ENCODE data around the gene UVRAG.

UVRAG gene

DNA sequence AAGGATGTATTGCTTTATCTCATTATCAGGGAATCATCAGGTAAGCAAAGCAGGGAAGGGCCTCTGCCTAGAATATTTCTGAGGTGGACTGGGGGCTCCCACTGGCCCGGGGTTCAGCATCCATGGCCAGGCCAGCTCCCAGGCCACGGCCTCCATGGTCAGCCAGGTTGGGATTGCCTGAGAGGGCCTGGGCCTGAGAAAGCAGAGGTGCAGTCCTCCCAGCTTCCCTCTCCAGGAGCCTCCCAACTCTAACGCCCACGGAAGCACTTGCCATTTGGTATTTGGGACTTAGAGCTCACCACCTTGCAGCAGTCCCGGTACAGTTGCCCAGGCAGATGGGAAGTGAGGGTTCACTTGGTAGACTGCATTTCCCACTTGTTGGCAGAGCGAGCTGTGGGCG lies 33.7 kb upstream of the UVRAG start:
- Histone ChIP-seq H2BK15ac (ENCODE audit: low read depth, poor library complexity, severe bottlenecking) (no peak overlapping the region), H3K4ac (ENCODE audit: low read depth in 1 of 2, low read length in 2 of 2) (no peak overlapping the region), H3K4me2 (ENCODE audit: low read length, poor library complexity, severe bottlenecking) (no peak overlapping the region), H2BK5ac (ENCODE audit: low read depth, low read length, poor library complexity, severe bottlenecking) (no peak overlapping the region), H2AK5ac (ENCODE audit: low read length, severe bottlenecking) (no peak overlapping the region), H3K27ac (ENCODE audit: low read length, poor library complexity, severe bottlenecking) (no peak overlapping the region), H3K9me3 (ENCODE audit: control insufficient read depth, low read length) (no peaks in the 10 kb centered on the region), H3K18ac (ENCODE audit: low read depth in 1 of 2, low read length in 2 of 2) (no peak overlapping the region), H4K8ac (ENCODE audit: low read length) (no peak overlapping the region), H3K9ac (ENCODE audit: low read length) (no peak overlapping the region), H2BK120ac (ENCODE audit: low read depth, low read length) (no peak overlapping the region), H4K91ac (ENCODE audit: low read length) (no peak overlapping the region), H3K4me1 (ENCODE audit: control insufficient read depth, insufficient read depth, low read depth, low read length) (peaks cover 5% of the 10 kb centered on the region), H3K14ac (ENCODE audit: low read length in 2 of 2) (no peak overlapping the region), H3K27me3 (ENCODE audit: control insufficient read depth in 1 of 2, insufficient read depth in 1 of 2, low read length in 2 of 2) (no peaks in the 10 kb centered on the region), H2AFZ (ENCODE audit: low read depth, low read length) (no peak overlapping the region), H3K36me3 (ENCODE audit: control insufficient read depth in 1 of 2, insufficient read depth in 2 of 2, low read depth in 1 of 2, low read length in 2 of 2) (peaks cover 0 to 86% of the 10 kb centered on the region in 2 experiments), H3K23ac (ENCODE audit: low read length in 2 of 2) (no peak overlapping the region), H2BK12ac (ENCODE audit: low read length in 2 of 2) (no peak overlapping the region), H3K4me3 (ENCODE audit: insufficient read depth in 1 of 2, low read depth in 1 of 2, low read length in 2 of 2) (no peak overlapping the region), H3K79me1 (replicated peaks; ENCODE audit: low read length, poor library complexity, severe bottlenecking) (no peaks in the 10 kb centered on the region)
- 92% methylated on average over 6 of the region's 7 CpGs for WGBS
- DNase-seq: no peak

DNA sequence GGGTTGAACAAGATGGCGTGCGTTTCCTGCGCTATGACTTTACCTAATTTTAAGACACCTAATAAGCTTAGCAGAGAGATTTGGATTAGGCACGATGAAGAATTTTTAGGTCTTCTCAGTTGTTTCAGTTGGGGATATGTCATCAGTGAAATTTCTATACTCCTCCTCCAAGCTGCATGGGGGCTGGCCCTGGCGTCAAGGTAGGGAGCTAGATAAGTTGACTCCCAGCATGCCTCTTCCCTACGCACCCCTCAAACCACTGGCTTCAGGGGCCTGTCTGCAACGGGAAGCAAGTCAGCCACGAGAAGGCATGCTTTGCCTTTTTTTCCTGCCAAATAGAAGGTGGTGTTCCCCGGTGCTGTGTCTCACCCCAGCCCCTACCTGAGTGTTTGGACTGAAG lies 33.2 kb upstream of the UVRAG start:
- H2AK5ac ChIP-seq (ENCODE audit: low read length, severe bottlenecking): no peak overlapping the region
- H2AFZ ChIP-seq (ENCODE audit: low read depth, low read length): no peak overlapping the region
- H3K79me1 ChIP-seq (replicated peaks; ENCODE audit: low read length, poor library complexity, severe bottlenecking): no peaks in the 10 kb centered on the region
- H3K18ac ChIP-seq (ENCODE audit: low read depth in 1 of 2, low read length in 2 of 2): no peak overlapping the region
- H3K9me3 ChIP-seq (ENCODE audit: control insufficient read depth, low read length): no peaks in the 10 kb centered on the region
- no peak overlapping the region for H2BK120ac ChIP-seq (ENCODE audit: low read depth, low read length)
- H2BK12ac ChIP-seq (ENCODE audit: low read length in 2 of 2): no peak overlapping the region
- H3K4me2 ChIP-seq (ENCODE audit: low read length, poor library complexity, severe bottlenecking): no peak overlapping the region
- H3K14ac ChIP-seq (ENCODE audit: low read length in 2 of 2): no peak overlapping the region
- H4K8ac ChIP-seq (ENCODE audit: low read length): no peak overlapping the region
- no peak overlapping the region for H2BK5ac ChIP-seq (ENCODE audit: low read depth, low read length, poor library complexity, severe bottlenecking)
- peaks cover 9% of the 10 kb centered on the region for H3K4me1 ChIP-seq (ENCODE audit: control insufficient read depth, insufficient read depth, low read depth, low read length)
- no peak overlapping the region for H2BK15ac ChIP-seq (ENCODE audit: low read depth, poor library complexity, severe bottlenecking)
- H3K36me3 ChIP-seq (ENCODE audit: control insufficient read depth in 1 of 2, insufficient read depth in 2 of 2, low read depth in 1 of 2, low read length in 2 of 2): peaks cover 0 to 86% of the 10 kb centered on the region in 2 experiments
- 93% methylated on average over 6 of the region's 9 CpGs for WGBS
- H3K27me3 ChIP-seq (ENCODE audit: control insufficient read depth in 1 of 2, insufficient read depth in 1 of 2, low read length in 2 of 2): no peaks in the 10 kb centered on the region
- H3K23ac ChIP-seq (ENCODE audit: low read length in 2 of 2): no peak overlapping the region
- H4K91ac ChIP-seq (ENCODE audit: low read length): no peak overlapping the region
- no peak overlapping the region for H3K4me3 ChIP-seq (ENCODE audit: insufficient read depth in 1 of 2, low read depth in 1 of 2, low read length in 2 of 2)
- no peak overlapping the region for H3K4ac ChIP-seq (ENCODE audit: low read depth in 1 of 2, low read length in 2 of 2)
- H3K27ac ChIP-seq (ENCODE audit: low read length, poor library complexity, severe bottlenecking): no peak overlapping the region
- no peak overlapping the region for H3K9ac ChIP-seq (ENCODE audit: low read length)
- no peak for DNase-seq

DNA sequence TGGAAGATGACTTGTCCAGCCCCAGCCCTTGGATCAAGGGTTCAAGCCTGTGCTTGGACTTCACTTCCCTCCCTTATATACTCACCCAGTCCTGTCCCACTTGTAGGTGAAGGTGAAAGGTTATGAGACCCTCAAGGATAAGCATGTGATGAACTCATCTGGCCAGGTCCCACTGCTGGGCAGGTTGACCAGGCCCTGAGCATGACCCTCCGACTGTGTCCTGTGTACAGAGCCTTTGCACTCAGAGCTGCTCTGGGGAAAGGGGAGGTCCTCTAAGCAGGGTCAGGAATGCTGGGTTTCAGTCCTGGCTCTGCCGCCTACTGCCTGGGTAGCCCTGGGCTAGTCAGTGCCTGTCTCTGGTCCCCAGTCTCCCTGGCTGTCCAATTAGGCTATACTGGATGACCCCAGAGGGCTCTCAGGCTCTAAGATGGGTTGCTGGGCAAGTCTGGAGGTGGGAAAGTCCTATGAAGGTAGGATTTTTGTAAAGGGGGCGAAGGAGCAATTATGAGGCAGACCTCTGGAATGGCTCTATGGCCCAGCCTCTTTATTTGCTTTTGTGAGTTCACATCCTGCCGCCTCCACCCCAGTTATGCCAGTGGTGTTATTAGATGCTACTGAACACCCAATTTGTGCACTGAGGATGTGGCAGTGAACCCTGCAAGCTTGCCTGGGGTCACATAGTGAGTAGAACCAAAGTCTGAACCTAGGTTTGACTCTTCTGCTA lies 32.3 kb upstream of the UVRAG start:
- H2AK5ac ChIP-seq (ENCODE audit: low read length, severe bottlenecking): no peak overlapping the region
- no peak overlapping the region for H4K8ac ChIP-seq (ENCODE audit: low read length)
- H3K36me3 ChIP-seq (ENCODE audit: control insufficient read depth in 1 of 2, insufficient read depth in 2 of 2, low read depth in 1 of 2, low read length in 2 of 2): peaks cover 0 to 86% of the 10 kb centered on the region in 2 experiments
- H2BK12ac ChIP-seq (ENCODE audit: low read length in 2 of 2): no peak overlapping the region
- no peak overlapping the region for H2BK120ac ChIP-seq (ENCODE audit: low read depth, low read length)
- no peaks in the 10 kb centered on the region for H3K27me3 ChIP-seq (ENCODE audit: control insufficient read depth in 1 of 2, insufficient read depth in 1 of 2, low read length in 2 of 2)
- no peaks in the 10 kb centered on the region for H3K79me1 ChIP-seq (replicated peaks; ENCODE audit: low read length, poor library complexity, severe bottlenecking)
- no peak overlapping the region for H3K18ac ChIP-seq (ENCODE audit: low read depth in 1 of 2, low read length in 2 of 2)
- no peak overlapping the region for H3K14ac ChIP-seq (ENCODE audit: low read length in 2 of 2)
- H3K9me3 ChIP-seq (ENCODE audit: control insufficient read depth, low read length): no peaks in the 10 kb centered on the region
- no peak overlapping the region for H3K4me3 ChIP-seq (ENCODE audit: insufficient read depth in 1 of 2, low read depth in 1 of 2, low read length in 2 of 2)
- no peak overlapping the region for H3K4me2 ChIP-seq (ENCODE audit: low read length, poor library complexity, severe bottlenecking)
- 89% methylated on average over 4 of the region's 4 CpGs for whole genome bisulfite sequencing
- no peak overlapping the region for H2BK5ac ChIP-seq (ENCODE audit: low read depth, low read length, poor library complexity, severe bottlenecking)
- no peak overlapping the region for H3K9ac ChIP-seq (ENCODE audit: low read length)
- H3K27ac ChIP-seq (ENCODE audit: low read length, poor library complexity, severe bottlenecking): no peak overlapping the region
- no peak overlapping the region for H4K91ac ChIP-seq (ENCODE audit: low read length)
- H3K4ac ChIP-seq (ENCODE audit: low read depth in 1 of 2, low read length in 2 of 2): no peak overlapping the region
- H2BK15ac ChIP-seq (ENCODE audit: low read depth, poor library complexity, severe bottlenecking): no peak overlapping the region
- no peak overlapping the region for H3K23ac ChIP-seq (ENCODE audit: low read length in 2 of 2)
- H3K4me1 ChIP-seq (ENCODE audit: control insufficient read depth, insufficient read depth, low read depth, low read length): peaks cover 9% of the 10 kb centered on the region
- DNase-seq: no peak
- no peak overlapping the region for H2AFZ ChIP-seq (ENCODE audit: low read depth, low read length)

DNA sequence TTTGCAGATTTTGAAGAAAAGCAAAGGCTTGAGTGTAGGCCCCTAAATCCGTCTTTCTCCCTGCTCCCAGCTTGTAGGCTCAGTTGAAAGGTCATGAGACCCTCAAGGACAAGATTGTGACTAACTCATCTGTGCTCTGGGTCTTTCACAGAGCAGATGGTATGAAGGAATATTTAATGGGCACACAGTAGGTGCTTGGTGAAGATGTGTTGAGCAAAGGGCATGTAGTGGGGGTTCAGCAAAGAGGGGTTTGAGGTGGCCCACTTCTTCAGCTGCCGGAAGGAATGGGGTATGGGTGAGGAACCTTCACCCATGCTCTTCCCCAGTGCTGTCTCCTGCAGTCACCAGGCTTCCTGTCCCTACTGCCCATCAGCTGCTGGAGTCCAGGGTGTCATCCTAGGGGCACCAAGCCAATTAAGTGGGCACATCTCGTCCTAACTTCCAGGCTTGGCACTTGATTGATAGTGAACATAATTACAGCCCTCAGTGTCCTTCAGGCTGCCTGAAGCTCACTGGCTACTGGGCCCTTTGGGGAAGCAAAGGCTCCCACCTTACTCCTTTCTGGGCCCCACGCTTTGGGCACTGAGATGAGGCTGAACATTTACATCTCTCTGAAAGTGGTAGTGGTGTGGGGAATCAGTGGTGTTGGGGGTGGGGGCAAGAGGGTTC lies 31.5 kb upstream of the UVRAG start:
- Histone ChIP-seq H2AK5ac (ENCODE audit: low read length, severe bottlenecking) (no peak overlapping the region), H3K4ac (ENCODE audit: low read depth in 1 of 2, low read length in 2 of 2) (no peak overlapping the region), H3K27me3 (ENCODE audit: control insufficient read depth in 1 of 2, insufficient read depth in 1 of 2, low read length in 2 of 2) (no peaks in the 10 kb centered on the region), H3K9ac (ENCODE audit: low read length) (no peak overlapping the region), H3K23ac (ENCODE audit: low read length in 2 of 2) (no peak overlapping the region), H3K4me2 (ENCODE audit: low read length, poor library complexity, severe bottlenecking) (no peak overlapping the region), H2AFZ (ENCODE audit: low read depth, low read length) (no peak overlapping the region), H2BK120ac (ENCODE audit: low read depth, low read length) (no peak overlapping the region), H4K8ac (ENCODE audit: low read length) (no peak overlapping the region), H3K36me3 (ENCODE audit: control insufficient read depth in 1 of 2, insufficient read depth in 2 of 2, low read depth in 1 of 2, low read length in 2 of 2) (peaks cover 0 to 91% of the 10 kb centered on the region in 2 experiments), H2BK15ac (ENCODE audit: low read depth, poor library complexity, severe bottlenecking) (no peak overlapping the region), H3K14ac (ENCODE audit: low read length in 2 of 2) (no peak overlapping the region), H4K91ac (ENCODE audit: low read length) (no peak overlapping the region), H2BK12ac (ENCODE audit: low read length in 2 of 2) (no peak overlapping the region), H3K9me3 (ENCODE audit: control insufficient read depth, low read length) (no peaks in the 10 kb centered on the region), H3K18ac (ENCODE audit: low read depth in 1 of 2, low read length in 2 of 2) (no peak overlapping the region), H2BK5ac (ENCODE audit: low read depth, low read length, poor library complexity, severe bottlenecking) (no peak overlapping the region), H3K4me1 (ENCODE audit: control insufficient read depth, insufficient read depth, low read depth, low read length) (peaks cover 9% of the 10 kb centered on the region), H3K79me1 (replicated peaks; ENCODE audit: low read length, poor library complexity, severe bottlenecking) (no peaks in the 10 kb centered on the region), H3K27ac (ENCODE audit: low read length, poor library complexity, severe bottlenecking) (no peak overlapping the region), H3K4me3 (ENCODE audit: insufficient read depth in 1 of 2, low read depth in 1 of 2, low read length in 2 of 2) (no peak overlapping the region)
- 92% methylated on average over 4 of the region's 4 CpGs for WGBS
- DNase-seq: no peak

All from mesenchymal stem cell (in vitro differentiated cells and primary cell).